ENCODE data around the gene RBMS3. TPM values are rescaled to one million over a fixed set of nuclear protein-coding genes. Genes with fewer than 3 reads are reported as not detected.

The RBMS3 gene
- total RNA-seq, 1 experiment from 2014 or later: 0.42 TPM

DNA sequence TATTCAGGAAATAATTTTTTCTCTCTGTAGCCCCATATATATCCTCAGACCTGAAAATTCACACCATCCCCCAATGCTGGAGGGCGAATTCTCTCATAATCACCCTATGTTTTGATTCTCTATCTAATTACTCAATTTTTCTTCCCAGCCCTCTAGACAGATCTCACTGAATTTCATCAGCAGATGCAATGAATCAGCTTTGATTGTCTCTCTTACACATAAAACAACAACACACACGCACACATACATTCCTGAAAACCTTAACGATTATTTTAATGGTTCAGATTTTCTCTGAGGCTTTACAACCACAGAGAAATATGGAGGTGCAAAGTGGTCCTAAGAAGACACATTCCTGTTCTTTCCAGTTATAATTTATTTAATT lies 11.1 kb downstream of the RBMS3 start:
- intact Hi-C loops (cut with micrococcal nuclease): no loop called here
- no peaks in the 10 kb centered on the region for H3K79me2 ChIP-seq (ENCODE audit: insufficient read depth, low read length)
- no peaks in the 10 kb centered on the region for H3K27me3 ChIP-seq (ENCODE audit: insufficient read depth, low read length)
- no peak overlapping the region for H3K4me3 ChIP-seq (replicated peaks in 1 of 2; ENCODE audit: low read depth in 1 of 2, low read length in 2 of 2)
- H3K4me2 ChIP-seq (ENCODE audit: low read length): no peak overlapping the region
- POLR2A ChIA-PET: no interaction called here
- no TSS peak for BruUV-seq (replicated peaks)
- no peak overlapping the region for H3K27ac ChIP-seq (ENCODE audit: low read depth, low read length)
- H4K20me1 ChIP-seq (ENCODE audit: insufficient read depth): no peaks in the 10 kb centered on the region
- CTCF ChIA-PET: no interaction called here
- no peak overlapping the region for H2AFZ ChIP-seq (ENCODE audit: low read depth, low read length, poor library complexity, severe bottlenecking)
- no peaks in the 10 kb centered on the region for H3K9me2 ChIP-seq (ENCODE audit: insufficient read depth)
- TF ChIP-seq EZH2phosphoT487 (IDR thresholded peaks at IDR 0.05; ENCODE audit: borderline replicate concordance) (no peak), RAD21 (IDR thresholded peaks at IDR 0.05; ENCODE audit: low read depth) (no peak), SP1 (IDR thresholded peaks at IDR 0.05; ENCODE audit: low read depth) (no peak), EGR1 (IDR thresholded peaks at IDR 0.05; ENCODE audit: low read depth) (no peak), POLR2A (IDR thresholded peaks at IDR 0.05; ENCODE audit: borderline replicate concordance, extremely low read depth, insufficient read depth, insufficient read length) (no peak), CBX3 (IDR thresholded peaks at IDR 0.05; ENCODE audit: low read depth) (no peak), ATF3 (IDR thresholded peaks at IDR 0.05) (no peak), ELF1 (IDR thresholded peaks at IDR 0.05; ENCODE audit: borderline replicate concordance, low read depth) (no peak), ZNF274 (IDR thresholded peaks at IDR 0.05; ENCODE audit: low read depth, low read length) (no peak), ZFX (IDR thresholded peaks at IDR 0.05) (no peak), CTCF (IDR thresholded peaks at IDR 0.05 in 2 of 3, conservative IDR thresholded peaks at IDR 0.05 in 1 of 3; ENCODE audit: borderline replicate concordance in 1 of 3, insufficient read depth in 1 of 3, low read depth in 2 of 3, low read length in 2 of 3) (no peak), SRF (IDR thresholded peaks at IDR 0.05; ENCODE audit: low read depth) (no peak), POLR2AphosphoS5 (IDR thresholded peaks at IDR 0.05; ENCODE audit: low read depth, low read length) (no peak), JUND (IDR thresholded peaks at IDR 0.05) (no peak), MAX (IDR thresholded peaks at IDR 0.05) (no peak), TCF7L2 (IDR thresholded peaks at IDR 0.05; ENCODE audit: borderline replicate concordance, extremely low read depth, insufficient read depth, insufficient read length) (no peak), YY1 (IDR thresholded peaks at IDR 0.05; ENCODE audit: extremely low read depth, insufficient replicate concordance, low read depth, low read length) (no peak), CEBPB (IDR thresholded peaks at IDR 0.05; ENCODE audit: low read depth) (no peak)
- TF ChIP-seq, protein P1, sequence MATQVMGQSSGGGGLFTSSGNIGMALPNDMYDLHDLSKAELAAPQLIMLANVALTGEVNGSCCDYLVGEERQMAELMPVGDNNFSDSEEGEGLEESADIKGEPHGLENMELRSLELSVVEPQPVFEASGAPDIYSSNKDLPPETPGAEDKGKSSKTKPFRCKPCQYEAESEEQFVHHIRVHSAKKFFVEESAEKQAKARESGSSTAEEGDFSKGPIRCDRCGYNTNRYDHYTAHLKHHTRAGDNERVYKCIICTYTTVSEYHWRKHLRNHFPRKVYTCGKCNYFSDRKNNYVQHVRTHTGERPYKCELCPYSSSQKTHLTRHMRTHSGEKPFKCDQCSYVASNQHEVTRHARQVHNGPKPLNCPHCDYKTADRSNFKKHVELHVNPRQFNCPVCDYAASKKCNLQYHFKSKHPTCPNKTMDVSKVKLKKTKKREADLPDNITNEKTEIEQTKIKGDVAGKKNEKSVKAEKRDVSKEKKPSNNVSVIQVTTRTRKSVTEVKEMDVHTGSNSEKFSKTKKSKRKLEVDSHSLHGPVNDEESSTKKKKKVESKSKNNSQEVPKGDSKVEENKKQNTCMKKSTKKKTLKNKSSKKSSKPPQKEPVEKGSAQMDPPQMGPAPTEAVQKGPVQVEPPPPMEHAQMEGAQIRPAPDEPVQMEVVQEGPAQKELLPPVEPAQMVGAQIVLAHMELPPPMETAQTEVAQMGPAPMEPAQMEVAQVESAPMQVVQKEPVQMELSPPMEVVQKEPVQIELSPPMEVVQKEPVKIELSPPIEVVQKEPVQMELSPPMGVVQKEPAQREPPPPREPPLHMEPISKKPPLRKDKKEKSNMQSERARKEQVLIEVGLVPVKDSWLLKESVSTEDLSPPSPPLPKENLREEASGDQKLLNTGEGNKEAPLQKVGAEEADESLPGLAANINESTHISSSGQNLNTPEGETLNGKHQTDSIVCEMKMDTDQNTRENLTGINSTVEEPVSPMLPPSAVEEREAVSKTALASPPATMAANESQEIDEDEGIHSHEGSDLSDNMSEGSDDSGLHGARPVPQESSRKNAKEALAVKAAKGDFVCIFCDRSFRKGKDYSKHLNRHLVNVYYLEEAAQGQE (IDR thresholded peaks at IDR 0.05; ENCODE audit: low read depth): no peak
- TF ChIP-seq, protein P2, sequence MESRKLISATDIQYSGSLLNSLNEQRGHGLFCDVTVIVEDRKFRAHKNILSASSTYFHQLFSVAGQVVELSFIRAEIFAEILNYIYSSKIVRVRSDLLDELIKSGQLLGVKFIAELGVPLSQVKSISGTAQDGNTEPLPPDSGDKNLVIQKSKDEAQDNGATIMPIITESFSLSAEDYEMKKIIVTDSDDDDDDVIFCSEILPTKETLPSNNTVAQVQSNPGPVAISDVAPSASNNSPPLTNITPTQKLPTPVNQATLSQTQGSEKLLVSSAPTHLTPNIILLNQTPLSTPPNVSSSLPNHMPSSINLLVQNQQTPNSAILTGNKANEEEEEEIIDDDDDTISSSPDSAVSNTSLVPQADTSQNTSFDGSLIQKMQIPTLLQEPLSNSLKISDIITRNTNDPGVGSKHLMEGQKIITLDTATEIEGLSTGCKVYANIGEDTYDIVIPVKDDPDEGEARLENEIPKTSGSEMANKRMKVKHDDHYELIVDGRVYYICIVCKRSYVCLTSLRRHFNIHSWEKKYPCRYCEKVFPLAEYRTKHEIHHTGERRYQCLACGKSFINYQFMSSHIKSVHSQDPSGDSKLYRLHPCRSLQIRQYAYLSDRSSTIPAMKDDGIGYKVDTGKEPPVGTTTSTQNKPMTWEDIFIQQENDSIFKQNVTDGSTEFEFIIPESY (IDR thresholded peaks at IDR 0.05; ENCODE audit: extremely low read depth, insufficient replicate concordance, low read length): no peak
- no peaks in the 10 kb centered on the region for H3K9me3 ChIP-seq (ENCODE audit: control insufficient read depth in 1 of 2, insufficient read depth in 1 of 2, low read depth in 1 of 2, low read length in 2 of 2)
- DNase-seq (ENCODE audit: low read depth, low spot score) (no peak), ATAC-seq (no peak)
- no peaks in the 10 kb centered on the region for H3K4me1 ChIP-seq (ENCODE audit: control insufficient read depth in 1 of 2, insufficient read depth in 2 of 2, low read length in 2 of 2)
- H3K36me3 ChIP-seq (ENCODE audit: control insufficient read depth in 1 of 2, insufficient read depth in 2 of 2, low read length in 2 of 2): no peaks in the 10 kb centered on the region
- RAD21 ChIA-PET (ENCODE audit: low non-redundant PET in 1 of 2, low total read pairs in 2 of 2, uncharacterized antibody in 2 of 2, unreplicated experiment in 2 of 2): no interaction called here
- H3K9ac ChIP-seq (ENCODE audit: low read length): no peak overlapping the region

Data from HCT116 (cell line).